Ascending aorta (tissue), 2 donors: Measurements from ENCODE around the gene CTNND2. TPM values are rescaled to one million over a fixed set of nuclear protein-coding genes. Genes with fewer than 3 reads are reported as not detected.

ENCODE experiments used
- DNase-seq, 2 donors: peaks; one replicate each; pipeline ENCODE4 v3.0.0-alpha.2; 2019; ENCODE audit warnings: low spot score in 2 of 2
- H3K27ac ChIP-seq, 2 donors: fragments of 200-600 bp; sonication (generic); one replicate each; pipeline ENCODE4 v1.5.1; 2016 to 2017; ENCODE audit warnings: mild to moderate bottlenecking in 1 of 2
- H3K27me3 ChIP-seq: fragments of 200-600 bp; sonication (generic); one replicate; pipeline ENCODE4 v1.5.1; 2017
- H3K36me3 ChIP-seq, 2 donors: fragments of 200-600 bp; sonication (generic); one replicate each; pipeline ENCODE4 v1.5.1; 2016
- H3K4me1 ChIP-seq, 2 donors: fragments of 200-600 bp; sonication (generic); one replicate each; pipeline ENCODE4 v1.5.1; 2016 to 2017; ENCODE audit warnings: mild to moderate bottlenecking in 1 of 2
- H3K4me3 ChIP-seq, 2 donors: fragments of 200-600 bp; sonication (generic); one replicate each; pipeline ENCODE4 v1.5.1; 2016 to 2017; ENCODE audit warnings: mild to moderate bottlenecking in 1 of 2
- H3K9me3 ChIP-seq, 2 donors: fragments of 200-600 bp; sonication (generic); one replicate each; pipeline ENCODE4 v1.5.1; 2016
- CTCF ChIP-seq, 3 experiments: fragments of 200-600 bp in 2 of 3; fragments of 450-650 bp in 1 of 3; sonication (generic) in 2 of 3; IDR thresholded peaks; one replicate each; pipeline ENCODE4 v1.5.1; 2016 to 2019; ENCODE audit warnings: antibody characterized with exemption in 3 of 3, mild to moderate bottlenecking in 1 of 3, moderate library complexity in 1 of 3
- intact Hi-C: fragments of 100-400 bp; cut with DNase I; formaldehyde crosslinking; loops from one replicate; pipeline ENCODE4 v1.15.1; 2023
- total RNA-seq: library from RNA; depleted of rRNA; stranded (reverse); fragments of >200 nt; gene quantifications from one replicate; pipeline ENCODE4 v1.1.0, GENCODE V29; 2016

The CTNND2 gene
- total RNA-seq, 1 donor from 2014 or later = 0.11 TPM

- no peak overlapping the region for H3K27ac ChIP-seq
- H3K4me1 ChIP-seq = no peaks in the 10 kb centered on the region
- no peaks in the 10 kb centered on the region for H3K9me3 ChIP-seq
- DNase-seq = no peak
- TF ChIP-seq CTCF (IDR thresholded peaks at IDR 0.05) = no peak
- H3K4me3 ChIP-seq = no peak overlapping the region
- H3K36me3 ChIP-seq = no peaks in the 10 kb centered on the region
- H3K27me3 ChIP-seq = no peaks in the 10 kb centered on the region
- intact Hi-C loops = no loop called here
These were observed 643.0 kb downstream of the CTNND2 start for GRCh38 chr5:11261241-11261640.

GRCh38 chr5:11258001-11258400 lies 646.2 kb downstream of the CTNND2 start:
- Histone ChIP-seq H3K4me3 (no peak overlapping the region), H3K27me3 (no peaks in the 10 kb centered on the region), H3K9me3 (no peaks in the 10 kb centered on the region), H3K36me3 (no peaks in the 10 kb centered on the region), H3K27ac (no peak overlapping the region), H3K4me1 (no peaks in the 10 kb centered on the region)
- TF ChIP-seq CTCF (IDR thresholded peaks at IDR 0.05) = no peak
- DNase-seq = no peak
- intact Hi-C loops = no loop called here

GRCh38 chr5:11252523-11252922 lies 651.7 kb downstream of the CTNND2 start:
- Histone ChIP-seq H3K36me3 (no peaks in the 10 kb centered on the region), H3K4me1 (no peaks in the 10 kb centered on the region), H3K9me3 (no peaks in the 10 kb centered on the region), H3K27me3 (no peaks in the 10 kb centered on the region), H3K27ac (no peak overlapping the region), H3K4me3 (no peak overlapping the region)
- no peak for TF ChIP-seq CTCF (IDR thresholded peaks at IDR 0.05)
- DNase-seq = no peak
- intact Hi-C loops = no loop called here

GRCh38 chr5:11252075-11252474 lies 652.2 kb downstream of the CTNND2 start:
- DNase-seq = no peak
- TF ChIP-seq CTCF (IDR thresholded peaks at IDR 0.05) = no peak

GRCh38 chr5:11251247-11251646 lies 653.0 kb downstream of the CTNND2 start:
- no peak for TF ChIP-seq CTCF (IDR thresholded peaks at IDR 0.05)
- no peak overlapping the region for H3K4me3 ChIP-seq
- intact Hi-C loops = no loop called here

More at GRCh38 chr5:11252075-11252474, 652.2 kb downstream of the CTNND2 start:
- Histone ChIP-seq H3K27ac (no peak overlapping the region), H3K4me1 (no peaks in the 10 kb centered on the region), H3K9me3 (no peaks in the 10 kb centered on the region), H3K4me3 (no peak overlapping the region), H3K36me3 (no peaks in the 10 kb centered on the region), H3K27me3 (no peaks in the 10 kb centered on the region)
- intact Hi-C loops = no loop called here

GRCh38 chr5:11248966-11249365 lies 655.3 kb downstream of the CTNND2 start:
- Histone ChIP-seq H3K9me3 (no peaks in the 10 kb centered on the region), H3K27me3 (no peaks in the 10 kb centered on the region), H3K4me3 (no peak overlapping the region), H3K27ac (no peak overlapping the region), H3K36me3 (no peaks in the 10 kb centered on the region), H3K4me1 (no peaks in the 10 kb centered on the region)
- intact Hi-C loops = no loop called here
- no peak for TF ChIP-seq CTCF (IDR thresholded peaks at IDR 0.05)
- DNase-seq = no peak

More at GRCh38 chr5:11251247-11251646, 653.0 kb downstream of the CTNND2 start:
- H3K4me1 ChIP-seq = no peaks in the 10 kb centered on the region
- H3K27me3 ChIP-seq = no peaks in the 10 kb centered on the region
- H3K36me3 ChIP-seq = no peaks in the 10 kb centered on the region
- no peak for DNase-seq
- H3K9me3 ChIP-seq = no peaks in the 10 kb centered on the region
- H3K27ac ChIP-seq = no peak overlapping the region
